Neutrophil (primary cell): ENCODE data around the gene SRSF1.

Experiments
- H3K27ac ChIP-seq: fragments of 200-600 bp; sonication (generic); 2 replicates; pipeline ENCODE4 v1.5.1; 2016; ENCODE audit warnings: mild to moderate bottlenecking, moderate library complexity
- H3K27me3 ChIP-seq: fragments of 200-600 bp; sonication (generic); 2 replicates; pipeline ENCODE4 v1.6.0; 2016; ENCODE audit warnings: mild to moderate bottlenecking
- H3K36me3 ChIP-seq: fragments of 200-600 bp; sonication (generic); 2 replicates; pipeline ENCODE4 v1.5.1; 2017
- H3K4me1 ChIP-seq, 2 experiments: fragments of 200-600 bp in 1 of 2; sonication (generic) in 1 of 2; 1 replicate in 1 of 2; 2 replicates in 1 of 2; pipeline versions ENCODE4 v1.5.1 to v1.6.1; 2013 to 2016; ENCODE audit warnings: low read depth in 1 of 2, low read length in 1 of 2, mild to moderate bottlenecking in 1 of 2, moderate library complexity in 1 of 2; ENCODE audit not compliant: control insufficient read depth in 1 of 2, insufficient read depth in 1 of 2
- H3K4me3 ChIP-seq, 2 experiments: fragments of 200-600 bp in 1 of 2; sonication (generic) in 1 of 2; 1 replicate in 1 of 2; 2 replicates in 1 of 2; pipeline ENCODE4 v1.5.1; 2013 to 2016; ENCODE audit warnings: low read depth in 1 of 2, low read length in 1 of 2, mild to moderate bottlenecking in 1 of 2, moderate library complexity in 1 of 2
- H3K9me3 ChIP-seq: fragments of 200-600 bp; sonication (generic); 2 replicates; pipeline ENCODE4 v1.5.1; 2016
- TF ChIP-seq, protein P1 (sequence below): fragments of 200-600 bp; sonication (generic); IDR thresholded peaks from 2 replicates; pipeline ENCODE4 v1.5.1; 2016; ENCODE audit warnings: antibody characterized with exemption

The SRSF1 gene

DNA sequence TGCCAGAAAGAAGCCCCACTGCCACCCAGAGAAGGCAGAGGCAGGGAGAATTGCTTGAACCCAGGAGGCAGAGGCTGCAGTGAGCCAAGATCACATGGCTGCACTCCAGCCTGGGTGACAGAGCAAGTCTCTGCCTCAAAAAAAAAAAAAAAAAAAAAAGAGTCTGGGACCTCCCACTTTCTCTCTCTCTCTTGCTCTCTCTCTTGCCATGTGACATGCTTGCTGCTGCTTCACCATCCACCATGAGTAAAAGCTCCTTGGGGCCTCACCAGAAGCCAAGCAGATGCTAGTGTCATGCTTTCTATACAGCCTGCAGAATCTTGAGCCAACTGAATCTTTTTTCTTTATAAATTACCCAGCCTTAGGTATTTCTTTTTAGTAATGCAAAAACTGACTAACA lies 21.5 kb upstream of the SRSF1 start:
- H3K27ac ChIP-seq = no peak overlapping the region
- H3K9me3 ChIP-seq = no peaks in the 10 kb centered on the region
- peaks cover 73% of the 10 kb centered on the region for H3K27me3 ChIP-seq
- H3K4me1 ChIP-seq = no peaks in the 10 kb centered on the region
- TF ChIP-seq, protein P1, sequence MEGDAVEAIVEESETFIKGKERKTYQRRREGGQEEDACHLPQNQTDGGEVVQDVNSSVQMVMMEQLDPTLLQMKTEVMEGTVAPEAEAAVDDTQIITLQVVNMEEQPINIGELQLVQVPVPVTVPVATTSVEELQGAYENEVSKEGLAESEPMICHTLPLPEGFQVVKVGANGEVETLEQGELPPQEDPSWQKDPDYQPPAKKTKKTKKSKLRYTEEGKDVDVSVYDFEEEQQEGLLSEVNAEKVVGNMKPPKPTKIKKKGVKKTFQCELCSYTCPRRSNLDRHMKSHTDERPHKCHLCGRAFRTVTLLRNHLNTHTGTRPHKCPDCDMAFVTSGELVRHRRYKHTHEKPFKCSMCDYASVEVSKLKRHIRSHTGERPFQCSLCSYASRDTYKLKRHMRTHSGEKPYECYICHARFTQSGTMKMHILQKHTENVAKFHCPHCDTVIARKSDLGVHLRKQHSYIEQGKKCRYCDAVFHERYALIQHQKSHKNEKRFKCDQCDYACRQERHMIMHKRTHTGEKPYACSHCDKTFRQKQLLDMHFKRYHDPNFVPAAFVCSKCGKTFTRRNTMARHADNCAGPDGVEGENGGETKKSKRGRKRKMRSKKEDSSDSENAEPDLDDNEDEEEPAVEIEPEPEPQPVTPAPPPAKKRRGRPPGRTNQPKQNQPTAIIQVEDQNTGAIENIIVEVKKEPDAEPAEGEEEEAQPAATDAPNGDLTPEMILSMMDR = no peak
- H3K4me3 ChIP-seq = no peak overlapping the region
- no peaks in the 10 kb centered on the region for H3K36me3 ChIP-seq

DNA sequence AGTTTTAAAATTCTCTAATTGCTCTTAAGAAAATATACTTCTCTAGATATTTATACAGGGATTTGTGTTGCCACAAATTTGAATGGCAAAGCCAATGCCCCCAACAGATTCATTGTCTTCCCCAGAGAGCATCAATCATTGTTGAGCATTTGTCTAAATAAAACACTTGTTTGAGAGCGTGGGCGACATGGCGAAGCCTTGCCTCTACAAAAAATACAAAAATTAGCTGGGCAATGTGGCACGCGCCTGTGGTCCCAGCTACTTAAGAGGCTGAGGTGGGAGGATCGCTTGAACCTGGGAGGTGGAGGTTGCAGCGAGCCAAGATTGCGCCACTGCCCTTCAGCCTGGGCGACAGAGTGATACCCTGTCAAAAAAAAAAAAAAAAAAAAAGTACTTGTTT lies 13.4 kb upstream of the SRSF1 start:
- no peaks in the 10 kb centered on the region for H3K36me3 ChIP-seq
- no peak overlapping the region for H3K27ac ChIP-seq
- peaks cover 60% of the 10 kb centered on the region for H3K27me3 ChIP-seq
- no peak overlapping the region for H3K4me3 ChIP-seq
- H3K9me3 ChIP-seq = no peaks in the 10 kb centered on the region
- no peaks in the 10 kb centered on the region for H3K4me1 ChIP-seq
- TF ChIP-seq, protein P1 = no peak

DNA sequence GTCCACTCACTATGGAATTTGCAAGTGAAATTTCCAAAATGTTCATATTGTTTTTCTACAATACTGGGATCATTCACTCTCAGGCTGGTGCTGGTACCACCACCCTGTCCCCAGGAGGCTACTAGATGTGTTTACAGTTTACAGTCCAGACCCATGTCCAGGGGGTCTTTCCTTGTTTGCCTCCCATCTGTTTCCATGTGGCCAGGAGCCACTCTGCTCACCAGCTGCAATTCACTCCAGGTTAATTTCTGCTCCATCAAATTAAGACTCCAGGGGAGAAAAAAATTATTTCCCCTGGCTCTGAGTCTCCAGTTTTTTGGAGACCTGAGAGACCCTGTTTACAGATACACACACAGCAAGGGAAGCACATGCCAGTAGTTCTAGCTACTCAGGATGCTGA lies 12.5 kb upstream of the SRSF1 start:
- H3K4me1 ChIP-seq = no peaks in the 10 kb centered on the region
- H3K27me3 ChIP-seq = peaks cover 56% of the 10 kb centered on the region
- H3K27ac ChIP-seq = no peak overlapping the region
- H3K9me3 ChIP-seq = no peaks in the 10 kb centered on the region
- TF ChIP-seq, protein P1 = no peak
- no peak overlapping the region for H3K4me3 ChIP-seq
- no peaks in the 10 kb centered on the region for H3K36me3 ChIP-seq

DNA sequence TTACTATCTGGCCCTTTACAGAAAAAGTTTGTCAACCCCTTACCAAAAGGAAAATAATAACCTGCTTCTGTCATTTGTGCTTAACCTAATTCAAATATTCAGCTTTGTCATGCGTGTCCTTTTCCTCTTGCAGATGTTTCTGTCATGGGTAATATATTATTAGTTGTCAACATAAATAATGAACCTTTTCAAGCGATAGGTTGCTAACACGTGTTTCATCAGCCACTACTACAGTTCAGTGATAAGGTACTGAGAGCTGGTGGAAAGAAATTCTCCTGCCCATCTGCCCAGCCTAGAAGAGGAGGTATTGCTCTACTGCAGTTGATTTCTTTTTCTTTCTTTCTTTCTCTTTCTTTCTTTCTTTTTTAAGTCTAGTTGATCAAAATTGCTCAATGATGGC lies 12.0 kb upstream of the SRSF1 start:
- Histone ChIP-seq H3K9me3 (no peaks in the 10 kb centered on the region), H3K27ac (no peak overlapping the region)
- TF ChIP-seq, protein P1 = no peak

DNA sequence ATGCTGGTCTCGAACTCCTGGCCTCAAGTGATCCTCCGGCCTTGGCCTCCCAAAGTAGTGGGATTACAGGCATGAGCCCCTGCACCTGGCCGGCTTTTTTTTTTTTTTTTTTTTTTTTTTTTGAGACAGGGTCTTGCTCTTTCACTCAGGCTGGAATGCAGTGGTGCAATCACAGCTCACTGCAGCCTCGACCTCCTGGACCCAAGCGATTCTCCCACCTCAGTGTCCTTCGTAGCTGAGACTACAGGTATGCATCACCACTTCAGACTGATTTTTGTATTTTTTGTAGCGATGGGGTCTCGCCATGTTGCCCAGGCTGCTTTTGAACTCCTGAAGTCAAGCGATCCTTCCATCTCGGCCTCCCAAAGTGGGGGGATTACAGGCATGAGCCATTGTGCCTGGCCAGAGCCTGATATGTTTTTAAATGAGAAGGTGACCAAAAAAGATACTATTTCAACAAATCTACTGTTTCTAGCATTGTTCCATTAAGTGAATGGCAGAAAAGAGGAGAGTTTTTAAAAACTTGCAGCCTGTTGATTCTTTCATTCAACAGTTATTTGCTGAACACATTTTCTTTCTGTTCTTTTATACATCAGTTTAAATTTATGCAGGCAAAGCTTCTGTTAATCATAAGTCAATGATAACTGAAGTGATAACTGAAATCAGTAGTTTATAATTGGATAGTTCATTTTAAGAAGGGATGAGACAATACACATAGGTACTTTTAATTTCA lies 3.2 kb upstream of the SRSF1 start:
- TF ChIP-seq, protein P1 = no peak
- Histone ChIP-seq H3K9me3 (no peaks in the 10 kb centered on the region), H3K4me1 (peaks cover 28 to 29% of the 10 kb centered on the region in 2 experiments), H3K36me3 (peaks cover 8% of the 10 kb centered on the region), H3K27me3 (peaks cover 13% of the 10 kb centered on the region), H3K27ac (no peak overlapping the region), H3K4me3 (no peak overlapping the region)

More for the DNA sequence above, 12.0 kb upstream of the SRSF1 start:
- H3K4me1 ChIP-seq = no peaks in the 10 kb centered on the region
- peaks cover 59% of the 10 kb centered on the region for H3K27me3 ChIP-seq
- H3K4me3 ChIP-seq = no peak overlapping the region
- no peaks in the 10 kb centered on the region for H3K36me3 ChIP-seq
